Astrocyte (in vitro differentiated cells and primary cell): ENCODE results near the gene TJAP1. TPM values are rescaled to one million over a fixed set of nuclear protein-coding genes. Genes with fewer than 3 reads are reported as not detected.
A peak's percentile ranks its signal among the peaks of the same experiment; 100 is the strongest.

Experiments
- DNase-seq: peaks from one replicate; pipeline ENCODE4 v3.0.0-alpha.2; 2010; ENCODE audit warnings: low read depth
- FAIRE-seq: peaks from 2 replicates; lab custom pipeline; 2011; peaks lifted over from hg19 to GRCh38; lab: Jason Lieb, UNC
- H2AFZ ChIP-seq: 2 replicates; pipeline ENCODE4 v1.6.0; 2012; ENCODE audit warnings: low read depth, low read length, inconsistent platforms
- H3K27ac ChIP-seq: 2 replicates; pipeline ENCODE4 v1.5.1; 2011; ENCODE audit warnings: low read depth, low read length, inconsistent platforms
- H3K27me3 ChIP-seq: 2 replicates; pipeline ENCODE4 v1.6.0; 2011; ENCODE audit warnings: low read length, inconsistent platforms; ENCODE audit not compliant: insufficient read depth
- H3K36me3 ChIP-seq: 2 replicates; pipeline ENCODE4 v1.5.1; 2011; ENCODE audit warnings: low read length, inconsistent platforms; ENCODE audit not compliant: insufficient read depth
- H3K4me1 ChIP-seq: 2 replicates; pipeline ENCODE4 v1.5.1; 2011; ENCODE audit warnings: low read length, inconsistent platforms; ENCODE audit not compliant: insufficient read depth
- H3K4me2 ChIP-seq: 2 replicates; pipeline ENCODE4 v1.6.0; 2012; ENCODE audit warnings: low read length, inconsistent platforms
- H3K4me3 ChIP-seq: 2 replicates; pipeline ENCODE4 v1.5.1; 2011; ENCODE audit warnings: low read depth, mild to moderate bottlenecking, low read length, inconsistent platforms; ENCODE audit not compliant: insufficient read depth
- H3K79me2 ChIP-seq: 2 replicates; pipeline ENCODE4 v1.6.0; 2012; ENCODE audit warnings: mild to moderate bottlenecking, low read length, inconsistent platforms; ENCODE audit not compliant: insufficient read depth
- H3K9ac ChIP-seq: 2 replicates; pipeline ENCODE4 v1.6.0; 2012; ENCODE audit warnings: mild to moderate bottlenecking, low read length, inconsistent platforms
- H3K9me3 ChIP-seq: 2 replicates; pipeline ENCODE4 v1.5.1; 2012; ENCODE audit warnings: low read depth, mild to moderate bottlenecking, low read length, inconsistent platforms; ENCODE audit not compliant: insufficient read depth
- H4K20me1 ChIP-seq: 2 replicates; pipeline ENCODE4 v1.6.0; 2012; ENCODE audit warnings: low read length, inconsistent platforms; ENCODE audit not compliant: insufficient read depth
- H3K27ac Mint-ChIP-seq: one replicate; pipeline ENCODE4 v1.8.0; 2021; ENCODE audit warnings: mild to moderate bottlenecking, mixed read lengths; ENCODE audit not compliant: unreplicated experiment
- H3K27me3 Mint-ChIP-seq: one replicate; pipeline ENCODE4 v1.8.0; 2021; ENCODE audit warnings: low read depth, mixed read lengths; ENCODE audit not compliant: unreplicated experiment
- H3K36me3 Mint-ChIP-seq: one replicate; pipeline ENCODE4 v1.8.0; 2021; ENCODE audit warnings: low read depth, mixed read lengths; ENCODE audit not compliant: unreplicated experiment
- H3K4me1 Mint-ChIP-seq: one replicate; pipeline ENCODE4 v1.8.0; 2021; ENCODE audit warnings: low read depth, mixed read lengths; ENCODE audit not compliant: unreplicated experiment
- H3K4me3 Mint-ChIP-seq: one replicate; pipeline ENCODE4 v1.8.0; 2021; ENCODE audit warnings: mild to moderate bottlenecking, moderate library complexity, mixed read lengths; ENCODE audit not compliant: unreplicated experiment
- H3K9me3 Mint-ChIP-seq: one replicate; pipeline ENCODE4 v1.8.0; 2021; ENCODE audit warnings: mild to moderate bottlenecking, mixed read lengths; ENCODE audit not compliant: unreplicated experiment
- CTCF ChIP-seq: IDR thresholded peaks from 2 replicates; pipeline ENCODE4 v1.5.1; 2011; ENCODE audit warnings: low read depth, mild to moderate bottlenecking, inconsistent platforms, low read length, moderate library complexity; ENCODE audit not compliant: insufficient read depth
- EZH2 ChIP-seq: IDR thresholded peaks from 2 replicates; pipeline ENCODE4 v1.6.1; 2012; ENCODE audit warnings: mild to moderate bottlenecking, low read length, inconsistent platforms; ENCODE audit not compliant: insufficient read depth
- total RNA-seq: library from RNA; stranded (reverse); gene quantifications from 2 replicates; pipeline ENCODE4 v1.2.1, GENCODE V29; 2021

Gene TJAP1
- total RNA-seq, 1 donor from 2014 or later: 26.6 TPM

GRCh38 chr6:43451939-43452338 is 25.4 kb upstream of the TJAP1 start:
- H3K4me2 ChIP-seq: no peak overlapping the region
- Mint-ChIP-seq H3K9me3 (no peaks in the 10 kb centered on the region), H3K27ac (no peak overlapping the region), H3K27me3 (peaks cover 20% of the 10 kb centered on the region), H3K4me3 (no peak overlapping the region), H3K4me1 (no peaks in the 10 kb centered on the region), H3K36me3 (peaks cover 19% of the 10 kb centered on the region)
- no peaks in the 10 kb centered on the region for H3K4me1 ChIP-seq
- H3K79me2 ChIP-seq: no peaks in the 10 kb centered on the region
- TF ChIP-seq EZH2 (no peak), CTCF (no peak)
- H3K27ac ChIP-seq: no peak overlapping the region
- H4K20me1 ChIP-seq: peaks cover 12% of the 10 kb centered on the region
- H3K9me3 ChIP-seq: peaks cover 2% of the 10 kb centered on the region
- no peak overlapping the region for H3K9ac ChIP-seq
- DNase-seq (no peak), FAIRE-seq (no peak)
- peaks cover 13% of the 10 kb centered on the region for H3K27me3 ChIP-seq
- H3K36me3 ChIP-seq: peaks cover 5% of the 10 kb centered on the region
- no peak overlapping the region for H2AFZ ChIP-seq
- no peak overlapping the region for H3K4me3 ChIP-seq

GRCh38 chr6:43452896-43453295 is 24.5 kb upstream of the TJAP1 start:
- Histone ChIP-seq H3K79me2 (no peaks in the 10 kb centered on the region), H2AFZ (no peak overlapping the region), H4K20me1 (peaks cover 12% of the 10 kb centered on the region), H3K4me1 (no peaks in the 10 kb centered on the region), H3K9ac (no peak overlapping the region), H3K4me2 (no peak overlapping the region), H3K27ac (no peak overlapping the region), H3K36me3 (peaks cover 2% of the 10 kb centered on the region), H3K27me3 (peaks cover 14% of the 10 kb centered on the region), H3K9me3 (peaks cover 2% of the 10 kb centered on the region), H3K4me3 (no peak overlapping the region)
- H3K27ac Mint-ChIP-seq: no peak overlapping the region
- H3K36me3 Mint-ChIP-seq: peaks cover 10% of the 10 kb centered on the region
- TF ChIP-seq CTCF: no peak
- no peak for TF ChIP-seq EZH2
- H3K9me3 Mint-ChIP-seq: no peaks in the 10 kb centered on the region
- DNase-seq: no peak
- H3K4me3 Mint-ChIP-seq: no peak overlapping the region
- peaks cover 24% of the 10 kb centered on the region for H3K27me3 Mint-ChIP-seq
- H3K4me1 Mint-ChIP-seq: no peaks in the 10 kb centered on the region
- no peak for FAIRE-seq

DNA sequence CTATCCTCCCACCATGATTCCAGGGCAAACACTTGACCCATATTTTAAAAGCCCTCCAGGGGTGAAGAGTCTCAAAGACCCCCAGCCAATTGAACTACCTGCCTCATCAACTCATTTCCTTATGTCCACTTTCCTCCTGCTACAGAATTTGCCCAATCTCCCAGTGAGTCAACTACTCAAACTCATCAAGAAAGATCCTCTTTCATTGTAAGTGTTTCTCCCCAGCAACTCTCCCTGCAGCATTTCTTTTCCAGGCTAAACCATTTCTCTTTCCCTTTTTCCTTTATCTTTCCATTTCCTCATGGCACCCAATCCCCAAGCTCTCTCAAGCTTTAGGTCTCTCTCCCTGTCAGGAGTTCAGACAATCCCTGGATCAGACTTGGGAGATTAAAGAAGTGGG is 23.5 kb upstream of the TJAP1 start:
- Histone ChIP-seq H3K9ac (no peak overlapping the region), H3K4me2 (no peak overlapping the region), H2AFZ (no peak overlapping the region), H3K36me3 (peaks cover 2% of the 10 kb centered on the region), H3K27me3 (peaks cover 14% of the 10 kb centered on the region), H3K4me1 (no peaks in the 10 kb centered on the region), H3K4me3 (no peak overlapping the region), H3K79me2 (no peaks in the 10 kb centered on the region), H3K27ac (no peak overlapping the region), H4K20me1 (peaks cover 12% of the 10 kb centered on the region), H3K9me3 (peaks cover 2% of the 10 kb centered on the region)
- Mint-ChIP-seq H3K27ac (no peak overlapping the region), H3K4me3 (peak overlapping the region; percentile 73), H3K36me3 (peaks cover 7% of the 10 kb centered on the region), H3K4me1 (no peaks in the 10 kb centered on the region), H3K9me3 (no peaks in the 10 kb centered on the region), H3K27me3 (peaks cover 24% of the 10 kb centered on the region)
- DNase-seq: no peak
- no peak for TF ChIP-seq EZH2
- TF ChIP-seq CTCF: no peak
- FAIRE-seq: no peak
